ENCODE data around the gene TCF7L2.

The TCF7L2 gene

DNA sequence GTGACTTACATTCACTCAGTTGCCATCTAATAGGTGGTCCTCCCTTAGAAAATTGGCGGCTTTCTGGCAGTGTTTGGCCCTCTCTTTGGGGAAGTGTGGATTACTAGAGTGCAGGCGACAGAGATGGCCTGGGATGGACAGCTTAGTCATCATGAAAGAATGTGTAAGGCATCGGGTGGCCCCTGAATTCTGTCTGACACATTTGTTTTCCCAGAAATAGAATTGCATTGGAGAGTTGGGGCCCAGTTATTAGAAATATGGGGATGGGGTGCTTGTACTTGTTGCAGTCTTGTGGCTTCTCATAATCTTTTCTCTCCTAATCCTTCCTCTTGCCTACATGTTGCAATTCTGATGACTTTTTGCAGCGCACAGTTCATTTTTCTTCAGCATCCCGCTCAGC is 13.8 kb downstream of the TCF7L2 start:
- H3K4me1 ChIP-seq: peaks cover 16% of the 10 kb centered on the region
- DNase-seq (ENCODE audit: low spot score in 2 of 2): no peak

DNA sequence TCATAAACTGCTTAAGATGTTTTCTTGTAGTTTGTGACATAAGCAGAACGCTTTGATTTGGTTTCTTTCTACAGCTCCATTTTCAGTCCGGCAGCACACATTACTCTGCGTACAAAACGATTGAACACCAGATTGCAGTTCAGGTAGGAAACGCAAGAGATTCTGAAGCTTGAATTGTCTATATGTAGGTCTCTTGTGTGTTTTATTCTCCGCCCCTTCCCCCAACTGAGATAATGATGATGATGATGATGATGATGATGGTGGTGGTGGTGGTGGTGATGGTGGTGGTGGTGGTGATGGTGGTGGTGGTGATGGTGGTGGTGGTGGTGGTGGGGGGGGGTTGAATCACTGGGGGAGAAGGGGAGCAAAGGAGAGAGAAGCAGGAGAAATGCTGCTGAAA is 14.4 kb downstream of the TCF7L2 start:
- Histone ChIP-seq H3K4me1 (peaks cover 10% of the 10 kb centered on the region), H3K27me3 (ENCODE audit: low read depth) (no peaks in the 10 kb centered on the region), H3K36me3 (replicated peaks) (peaks cover 21% of the 10 kb centered on the region), H3K4me3 (no peak overlapping the region), H3K9me3 (no peaks in the 10 kb centered on the region)
- in situ Hi-C loops (cut with MboI; ENCODE audit: low sequenced_read_pairs): no loop called here
- no peak for DNase-seq (ENCODE audit: low spot score in 2 of 2)

More for the DNA sequence above, 13.8 kb downstream of the TCF7L2 start:
- in situ Hi-C loops (cut with MboI; ENCODE audit: low sequenced_read_pairs): no loop called here
- no peaks in the 10 kb centered on the region for H3K9me3 ChIP-seq
- H3K4me3 ChIP-seq: no peak overlapping the region
- H3K36me3 ChIP-seq (replicated peaks): peaks cover 15% of the 10 kb centered on the region
- H3K27me3 ChIP-seq (ENCODE audit: low read depth): no peaks in the 10 kb centered on the region

DNA sequence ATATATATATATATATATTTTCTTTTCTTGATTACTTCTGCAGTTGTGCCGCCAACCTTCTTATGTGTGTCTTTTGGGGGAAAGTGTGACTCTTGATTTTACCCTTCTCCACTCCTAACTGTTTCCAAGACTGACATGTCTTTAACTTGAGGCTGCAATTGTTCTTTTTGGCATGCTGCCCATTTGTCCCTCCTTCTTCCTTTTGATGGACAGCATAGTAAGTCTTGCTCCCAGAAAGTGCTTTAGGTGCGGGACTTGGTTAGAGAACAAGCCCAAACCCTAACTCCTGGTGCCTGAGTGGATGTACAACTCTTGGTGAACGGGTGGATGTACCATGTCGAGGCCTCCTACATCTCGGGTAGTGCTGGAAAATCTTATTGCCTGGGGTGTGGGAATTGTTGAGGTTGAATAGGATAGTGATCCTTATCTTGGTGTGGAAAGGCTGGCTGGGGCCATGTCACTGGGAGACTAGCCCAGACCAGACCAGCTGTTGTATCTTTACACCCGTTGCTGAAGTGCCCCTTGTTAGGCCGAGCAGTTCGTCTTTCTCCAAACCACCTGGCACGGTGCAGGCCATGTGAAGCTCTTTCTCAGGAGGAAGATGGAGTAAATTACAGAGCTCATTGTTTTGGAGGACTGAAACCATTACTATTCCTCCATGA is 16.3 kb downstream of the TCF7L2 start:
- Histone ChIP-seq H3K4me1 (peaks cover 8% of the 10 kb centered on the region), H3K27me3 (ENCODE audit: low read depth) (no peaks in the 10 kb centered on the region), H3K9me3 (no peaks in the 10 kb centered on the region), H3K4me3 (no peak overlapping the region), H3K36me3 (replicated peaks) (peaks cover 25% of the 10 kb centered on the region)
- DNase-seq (ENCODE audit: low spot score in 2 of 2): peak in 1 of 2 experiments; percentile 43
- in situ Hi-C loops (cut with MboI; ENCODE audit: low sequenced_read_pairs): no loop called here

DNA sequence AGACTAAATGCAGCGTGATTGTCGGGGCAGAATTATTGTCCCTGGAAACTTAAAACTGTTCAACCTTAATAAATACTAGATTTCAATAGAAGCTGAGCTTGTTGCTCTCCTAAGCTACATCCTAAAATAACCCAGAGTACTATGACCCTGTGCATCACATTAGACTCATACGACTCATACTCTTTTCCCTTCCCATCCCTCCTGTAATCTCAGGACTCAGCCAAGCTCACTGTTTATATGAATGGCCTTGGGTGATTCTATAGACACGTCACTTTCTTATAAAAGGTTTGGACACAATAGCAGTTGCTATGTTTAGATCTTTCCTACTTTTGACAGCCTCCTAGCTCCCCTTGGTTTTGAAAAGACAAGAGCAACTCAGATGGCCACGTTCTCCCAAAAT is 17.2 kb downstream of the TCF7L2 start:
- in situ Hi-C loops (cut with MboI; ENCODE audit: low sequenced_read_pairs): no loop called here
- H3K4me3 ChIP-seq: no peak overlapping the region
- H3K27me3 ChIP-seq (ENCODE audit: low read depth): no peaks in the 10 kb centered on the region
- DNase-seq (ENCODE audit: low spot score in 2 of 2): peak in 1 of 2 experiments; percentile 49
- H3K4me1 ChIP-seq: peaks cover 8% of the 10 kb centered on the region
- H3K9me3 ChIP-seq: no peaks in the 10 kb centered on the region
- peaks cover 28% of the 10 kb centered on the region for H3K36me3 ChIP-seq (replicated peaks)

DNA sequence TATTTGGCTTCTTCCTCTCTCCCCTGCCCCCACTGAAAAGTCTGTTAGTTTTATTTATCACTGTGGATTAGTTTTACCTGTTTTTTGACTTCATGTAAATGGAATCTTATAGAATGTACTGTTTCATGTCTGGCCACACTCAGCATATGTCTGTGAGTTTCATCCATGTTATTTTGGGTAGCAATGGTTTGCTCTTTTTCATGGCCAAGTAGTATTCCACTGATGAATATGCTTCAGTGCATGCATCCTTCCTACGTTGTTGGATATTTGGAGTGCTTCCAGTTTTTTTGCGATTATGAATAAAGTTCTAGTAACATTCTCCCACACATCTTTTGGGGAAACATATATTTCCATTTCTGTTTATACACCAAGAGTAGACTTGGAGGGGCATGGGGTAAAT is 19.1 kb downstream of the TCF7L2 start:
- Histone ChIP-seq H3K36me3 (replicated peaks) (peaks cover 30% of the 10 kb centered on the region), H3K4me1 (peaks cover 5% of the 10 kb centered on the region; the same call in 1 of the 2 replicates), H3K27me3 (ENCODE audit: low read depth) (no peaks in the 10 kb centered on the region), H3K9me3 (no peaks in the 10 kb centered on the region), H3K4me3 (no peak overlapping the region)
- no peak for DNase-seq (ENCODE audit: low spot score in 2 of 2)
- in situ Hi-C loops (cut with MboI; ENCODE audit: low sequenced_read_pairs): no loop called here

DNA sequence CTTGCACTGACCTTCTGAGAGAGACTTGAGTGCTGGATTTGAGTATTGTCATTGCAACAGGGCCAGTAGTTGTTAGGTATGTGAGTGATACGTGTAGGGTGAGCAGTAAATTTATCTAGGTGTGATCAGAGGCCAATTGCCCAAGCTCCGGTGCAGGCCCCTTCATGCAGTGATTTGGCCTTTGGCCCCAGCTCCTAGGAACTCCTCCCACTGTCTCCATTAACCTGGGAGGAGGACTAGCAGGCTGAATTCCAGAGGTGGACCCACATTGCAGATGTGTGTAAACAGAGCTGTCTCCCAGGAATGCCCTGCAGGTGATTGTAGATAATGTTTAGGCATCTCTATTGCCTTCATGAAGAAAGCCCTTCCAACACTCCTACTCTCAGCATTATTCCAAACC is 19.5 kb downstream of the TCF7L2 start:
- Histone ChIP-seq H3K9me3 (no peaks in the 10 kb centered on the region), H3K4me3 (no peak overlapping the region), H3K4me1 (peaks cover 5% of the 10 kb centered on the region; the same call in 1 of the 2 replicates), H3K36me3 (replicated peaks) (peaks cover 30% of the 10 kb centered on the region), H3K27me3 (ENCODE audit: low read depth) (no peaks in the 10 kb centered on the region)
- DNase-seq (ENCODE audit: low spot score in 2 of 2): no peak
- in situ Hi-C loops (cut with MboI; ENCODE audit: low sequenced_read_pairs): no loop called here

DNA sequence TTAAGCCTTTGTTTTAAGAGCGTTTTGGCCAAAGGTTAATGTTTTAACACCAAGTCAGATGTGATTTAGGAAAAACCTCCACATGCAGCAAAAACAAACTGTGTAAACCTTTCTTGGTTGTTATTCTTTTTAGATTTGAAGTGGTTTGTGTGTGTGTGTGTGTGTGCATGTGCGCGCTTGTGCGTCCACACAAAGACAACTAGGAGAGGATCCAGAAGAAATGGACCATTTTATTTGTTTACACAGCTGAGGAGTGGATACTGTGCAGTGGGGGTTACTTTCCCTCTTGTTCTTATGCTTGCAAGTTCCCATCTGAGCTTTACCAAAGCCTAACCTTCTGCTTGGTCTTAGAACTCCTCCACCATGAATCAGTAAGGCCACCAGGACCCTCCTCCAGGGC is 20.0 kb downstream of the TCF7L2 start:
- DNase-seq (ENCODE audit: low spot score in 2 of 2): no peak
- H3K36me3 ChIP-seq (replicated peaks): peaks cover 30% of the 10 kb centered on the region
- in situ Hi-C loops (cut with MboI; ENCODE audit: low sequenced_read_pairs): no loop called here

DNA sequence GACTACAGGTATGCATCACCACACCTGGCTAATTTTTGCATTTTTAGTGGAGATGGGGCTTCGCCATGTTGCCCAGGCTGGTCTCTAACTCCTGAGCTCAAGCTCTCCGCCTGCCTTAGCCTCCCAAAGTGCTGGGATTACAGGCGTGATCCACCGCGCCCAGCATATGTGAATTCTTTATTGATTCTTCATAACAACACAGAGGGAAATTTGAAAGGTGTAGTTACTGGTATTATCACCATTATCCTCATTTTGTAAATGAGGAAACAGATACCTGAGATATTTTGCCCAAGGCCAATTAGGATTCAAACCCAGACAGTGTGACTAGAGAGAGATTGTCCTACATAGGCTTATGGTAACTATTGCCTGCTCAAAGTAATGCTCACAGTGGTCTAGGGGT is 22.6 kb downstream of the TCF7L2 start:
- H3K36me3 ChIP-seq (replicated peaks): peaks cover 35% of the 10 kb centered on the region

More for the DNA sequence above, 20.0 kb downstream of the TCF7L2 start:
- H3K4me3 ChIP-seq: no peak overlapping the region
- H3K4me1 ChIP-seq: peaks cover 5% of the 10 kb centered on the region; the same call in 1 of the 2 replicates
- H3K9me3 ChIP-seq: no peaks in the 10 kb centered on the region
- no peaks in the 10 kb centered on the region for H3K27me3 ChIP-seq (ENCODE audit: low read depth)

DNA sequence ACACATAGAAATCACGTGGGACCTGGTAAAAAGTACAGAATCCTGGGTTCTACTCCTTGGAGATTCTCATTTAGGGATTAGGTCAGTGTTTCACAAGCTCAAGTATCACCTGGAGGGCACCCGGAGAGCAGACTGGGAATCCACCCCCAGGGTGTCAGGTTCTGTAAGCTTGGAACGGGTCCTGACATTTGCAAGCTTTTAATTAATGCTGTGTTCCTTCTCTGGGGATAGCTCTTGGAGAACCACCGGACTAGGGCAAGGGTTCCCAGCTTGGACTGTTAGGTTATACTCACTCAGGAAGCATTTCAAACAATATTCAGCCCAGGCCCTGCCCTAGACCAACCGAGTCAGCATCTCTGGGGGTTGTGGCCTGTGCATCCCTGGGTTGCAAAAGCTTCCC is 23.0 kb downstream of the TCF7L2 start:
- Histone ChIP-seq H3K27me3 (ENCODE audit: low read depth) (no peaks in the 10 kb centered on the region), H3K9me3 (no peaks in the 10 kb centered on the region), H3K4me3 (no peak overlapping the region), H3K4me1 (no peaks in the 10 kb centered on the region), H3K36me3 (replicated peaks) (peaks cover 31% of the 10 kb centered on the region)
- in situ Hi-C loops (cut with MboI; ENCODE audit: low sequenced_read_pairs): no loop called here
- no peak for DNase-seq (ENCODE audit: low spot score in 2 of 2)

More for the DNA sequence above, 22.6 kb downstream of the TCF7L2 start:
- Histone ChIP-seq H3K4me1 (no peaks in the 10 kb centered on the region), H3K4me3 (no peak overlapping the region), H3K27me3 (ENCODE audit: low read depth) (no peaks in the 10 kb centered on the region), H3K9me3 (no peaks in the 10 kb centered on the region)
- in situ Hi-C loops (cut with MboI; ENCODE audit: low sequenced_read_pairs): no loop called here
- no peak for DNase-seq (ENCODE audit: low spot score in 2 of 2)

DNA sequence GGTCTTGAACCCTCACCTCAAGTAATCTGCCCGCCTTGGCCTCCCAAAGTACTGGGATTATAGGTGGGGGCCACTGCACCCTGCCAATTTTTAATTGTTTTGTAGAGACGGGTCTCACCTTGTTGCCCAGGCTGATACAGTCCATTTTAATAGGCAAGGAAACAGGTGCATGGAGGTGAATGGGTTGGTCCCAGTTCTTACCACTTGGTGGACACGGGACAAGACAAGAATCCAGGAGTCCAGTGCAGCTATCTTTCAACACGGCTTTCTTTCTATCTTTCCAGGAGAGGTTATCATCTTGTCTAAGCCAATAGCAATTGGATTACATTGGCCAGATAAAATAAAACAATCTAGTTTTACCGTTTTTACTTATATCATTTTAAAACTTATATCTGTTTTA is 23.8 kb downstream of the TCF7L2 start:
- Histone ChIP-seq H3K9me3 (no peaks in the 10 kb centered on the region), H3K36me3 (replicated peaks) (peaks cover 24% of the 10 kb centered on the region), H3K4me1 (no peaks in the 10 kb centered on the region), H3K27me3 (ENCODE audit: low read depth) (no peaks in the 10 kb centered on the region), H3K4me3 (no peak overlapping the region)
- in situ Hi-C loops (cut with MboI; ENCODE audit: low sequenced_read_pairs): no loop called here
- no peak for DNase-seq (ENCODE audit: low spot score in 2 of 2)

DNA sequence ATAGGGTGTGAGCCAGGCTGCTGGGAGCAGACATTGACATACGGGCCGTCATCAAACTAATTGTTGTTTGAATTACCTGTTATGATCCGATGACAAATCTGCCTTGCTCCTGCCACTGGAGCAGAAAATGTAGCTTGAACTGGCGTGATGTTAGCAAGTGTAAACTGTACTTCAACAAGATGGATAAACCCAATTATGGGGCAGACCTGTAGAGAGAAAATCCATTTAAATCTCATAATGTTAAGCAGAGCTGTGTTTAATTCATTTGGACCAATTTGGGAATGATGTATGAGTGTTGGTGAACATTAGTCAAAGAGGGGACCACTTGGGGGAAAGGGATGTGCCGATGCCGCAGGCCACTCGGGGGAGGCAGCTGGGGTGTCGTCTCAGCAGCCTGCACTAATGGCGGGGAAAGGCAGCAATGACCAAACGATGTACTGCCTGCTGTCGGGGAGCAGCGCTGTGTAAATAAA is 27.4 kb downstream of the TCF7L2 start:
- Histone ChIP-seq H3K9me3 (no peaks in the 10 kb centered on the region), H3K4me1 (no peaks in the 10 kb centered on the region), H3K4me3 (no peak overlapping the region), H3K27me3 (ENCODE audit: low read depth) (no peaks in the 10 kb centered on the region), H3K36me3 (replicated peaks) (peaks cover 14% of the 10 kb centered on the region)
- no peak for DNase-seq (ENCODE audit: low spot score in 2 of 2)
- in situ Hi-C loops (cut with MboI; ENCODE audit: low sequenced_read_pairs): no loop called here

DNA sequence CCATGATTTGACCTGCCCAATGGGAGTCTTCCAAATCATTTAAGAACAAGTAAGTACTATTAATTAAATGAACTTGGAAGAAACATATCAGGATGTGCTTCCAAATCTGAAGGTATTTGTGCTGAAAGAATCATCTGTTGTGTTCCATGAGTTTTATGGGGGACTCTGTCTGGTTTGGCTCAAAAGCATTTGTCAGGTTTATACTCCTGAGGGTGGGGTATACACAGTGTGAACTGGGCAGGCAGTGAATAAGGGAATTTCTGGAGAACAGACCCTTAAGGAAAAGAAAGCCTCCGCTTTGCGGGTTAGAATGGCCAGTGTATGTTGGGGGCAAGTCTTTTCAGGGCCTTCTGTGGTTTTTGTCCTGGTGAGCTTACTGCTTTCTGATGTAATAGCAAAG is 29.9 kb downstream of the TCF7L2 start:
- Histone ChIP-seq H3K9me3 (no peaks in the 10 kb centered on the region), H3K27me3 (ENCODE audit: low read depth) (no peaks in the 10 kb centered on the region), H3K36me3 (replicated peaks) (peaks cover 14% of the 10 kb centered on the region), H3K4me3 (no peak overlapping the region), H3K4me1 (peaks cover 3% of the 10 kb centered on the region)
- in situ Hi-C loops (cut with MboI; ENCODE audit: low sequenced_read_pairs): no loop called here
- no peak for DNase-seq (ENCODE audit: low spot score in 2 of 2)

DNA sequence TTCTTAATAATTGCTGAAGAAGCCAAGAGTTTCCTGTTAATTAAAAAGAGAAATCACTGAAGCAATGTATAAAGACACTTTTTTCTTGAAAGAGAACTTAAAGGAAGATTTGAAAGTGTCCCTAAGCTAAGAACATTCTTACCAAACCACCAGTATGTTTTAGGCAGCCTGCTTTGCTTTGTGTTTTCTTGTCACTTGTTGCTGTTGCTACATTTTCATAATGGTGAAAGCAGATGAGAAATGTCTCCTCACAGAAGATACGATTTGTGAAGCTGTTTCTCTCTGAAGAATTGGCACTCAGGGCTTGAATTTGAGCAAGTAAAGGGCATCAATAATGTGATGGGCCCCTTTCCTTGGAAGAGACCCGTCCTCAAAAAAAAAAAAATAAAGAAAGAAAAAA is 30.9 kb downstream of the TCF7L2 start:
- in situ Hi-C loops (cut with MboI; ENCODE audit: low sequenced_read_pairs): no loop called here
- DNase-seq (ENCODE audit: low spot score in 2 of 2): no peak
- Histone ChIP-seq H3K4me1 (peaks cover 10% of the 10 kb centered on the region), H3K4me3 (no peak overlapping the region), H3K27me3 (ENCODE audit: low read depth) (no peaks in the 10 kb centered on the region), H3K9me3 (no peaks in the 10 kb centered on the region), H3K36me3 (replicated peaks) (peaks cover 12% of the 10 kb centered on the region)

DNA sequence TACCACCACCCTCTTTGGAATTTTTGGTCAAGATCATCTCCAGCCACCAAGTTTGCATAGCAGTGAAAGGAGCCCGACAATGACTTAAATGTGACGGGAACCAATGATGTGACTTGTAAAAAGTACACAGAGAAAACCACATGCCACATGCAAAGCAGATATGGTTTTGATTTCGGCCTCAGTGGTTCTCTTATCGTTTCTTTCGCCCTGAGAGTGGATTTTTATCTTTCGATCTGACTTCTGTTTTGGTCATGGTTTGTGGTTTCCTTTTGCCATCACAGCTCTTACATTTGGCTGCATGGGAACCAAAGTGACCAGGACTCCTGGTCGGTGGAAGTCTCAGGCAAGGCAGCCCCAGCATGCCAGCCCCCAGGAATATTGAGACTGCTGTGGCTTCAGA is 31.5 kb downstream of the TCF7L2 start:
- Histone ChIP-seq H3K27me3 (ENCODE audit: low read depth) (no peaks in the 10 kb centered on the region), H3K4me1 (peaks cover 10% of the 10 kb centered on the region), H3K9me3 (no peaks in the 10 kb centered on the region), H3K36me3 (replicated peaks) (peaks cover 6% of the 10 kb centered on the region; the same call in 1 of the 2 replicates), H3K4me3 (no peak overlapping the region)
- DNase-seq (ENCODE audit: low spot score in 2 of 2): no peak
- in situ Hi-C loops (cut with MboI; ENCODE audit: low sequenced_read_pairs): no loop called here

Measured in HAP-1 (cell line).